ENCODE measurements around the gene LAP3. TPM values are rescaled to one million over a fixed set of nuclear protein-coding genes. Genes with fewer than 3 reads are reported as not detected.
A peak's percentile ranks its signal among the peaks of the same experiment; 100 is the strongest.

LAP3 gene
- total RNA-seq, 6 experiments from 2014 or later, result 70.9 to 138 (median 102) TPM

DNA sequence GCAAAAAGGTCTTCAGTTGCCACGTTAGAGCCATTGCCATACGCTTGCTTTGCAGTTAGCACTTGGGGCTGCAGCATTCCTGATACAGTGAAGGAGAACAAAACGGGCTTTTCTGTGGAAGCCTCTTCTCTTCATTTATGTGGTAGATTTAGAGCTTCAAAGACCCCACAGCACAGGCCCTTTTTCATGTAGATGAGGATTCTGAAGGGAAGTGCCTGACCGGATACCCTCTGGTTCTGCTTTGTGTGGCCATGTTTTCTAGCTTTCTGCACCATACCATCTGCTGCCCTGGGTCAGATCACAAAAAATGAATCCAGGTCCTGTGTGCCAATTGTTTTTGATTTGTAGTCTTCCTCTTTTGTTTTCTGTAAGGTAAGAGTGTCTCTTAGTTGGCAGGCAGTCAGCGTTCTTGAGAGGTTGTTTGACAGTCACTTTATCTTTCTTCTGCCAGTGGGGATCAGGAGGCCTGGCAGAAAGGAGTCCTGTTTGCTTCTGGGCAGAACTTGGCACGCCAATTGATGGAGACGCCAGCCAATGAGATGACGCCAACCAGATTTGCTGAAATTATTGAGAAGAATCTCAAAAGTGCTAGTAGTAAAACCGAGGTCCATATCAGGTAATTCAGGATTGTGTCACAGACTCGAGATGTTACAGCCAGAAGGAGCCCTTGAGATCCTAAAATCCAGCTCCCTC, 7.7 kb downstream of the LAP3 start:
- TF ChIP-seq, protein P1, sequence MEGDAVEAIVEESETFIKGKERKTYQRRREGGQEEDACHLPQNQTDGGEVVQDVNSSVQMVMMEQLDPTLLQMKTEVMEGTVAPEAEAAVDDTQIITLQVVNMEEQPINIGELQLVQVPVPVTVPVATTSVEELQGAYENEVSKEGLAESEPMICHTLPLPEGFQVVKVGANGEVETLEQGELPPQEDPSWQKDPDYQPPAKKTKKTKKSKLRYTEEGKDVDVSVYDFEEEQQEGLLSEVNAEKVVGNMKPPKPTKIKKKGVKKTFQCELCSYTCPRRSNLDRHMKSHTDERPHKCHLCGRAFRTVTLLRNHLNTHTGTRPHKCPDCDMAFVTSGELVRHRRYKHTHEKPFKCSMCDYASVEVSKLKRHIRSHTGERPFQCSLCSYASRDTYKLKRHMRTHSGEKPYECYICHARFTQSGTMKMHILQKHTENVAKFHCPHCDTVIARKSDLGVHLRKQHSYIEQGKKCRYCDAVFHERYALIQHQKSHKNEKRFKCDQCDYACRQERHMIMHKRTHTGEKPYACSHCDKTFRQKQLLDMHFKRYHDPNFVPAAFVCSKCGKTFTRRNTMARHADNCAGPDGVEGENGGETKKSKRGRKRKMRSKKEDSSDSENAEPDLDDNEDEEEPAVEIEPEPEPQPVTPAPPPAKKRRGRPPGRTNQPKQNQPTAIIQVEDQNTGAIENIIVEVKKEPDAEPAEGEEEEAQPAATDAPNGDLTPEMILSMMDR (IDR thresholded peaks at IDR 0.05), result no peak
- TF ChIP-seq POLR2A (IDR thresholded peaks at IDR 0.05), result no peak
- no peak for ATAC-seq
- WGBS (ENCODE audit: insufficient coverage, low coverage, low lambda C conversion rate, missing lambda C conversion rate), result 99% methylated on average over 9 of the region's 10 CpGs
- Histone ChIP-seq H3K27me3 (no peaks in the 10 kb centered on the region), H3K4me3 (no peak overlapping the region), H3K4me1 (peaks cover 0 to 26% (median 11%) of the 10 kb centered on the region in 4 donors), H3K27ac (no peak overlapping the region), H3K36me3 (peaks cover 16 to 89% (median 55%) of the 10 kb centered on the region in 4 donors), H3K9me3 (no peaks in the 10 kb centered on the region)
- DNase-seq, result no peak
- intact Hi-C loops (cut with DNase I), result no loop called here

GRCh38 chr4:17587094-17587822, 10.3 kb downstream of the LAP3 start:
- 44% methylated on average over 9 of the region's 9 CpGs for WGBS (ENCODE audit: insufficient coverage, low coverage, low lambda C conversion rate, missing lambda C conversion rate)
- Histone ChIP-seq H3K27ac (peak overlapping the region in 2 of 3 donors; percentile 1 to 15), H3K27me3 (no peaks in the 10 kb centered on the region), H3K36me3 (peaks cover 18 to 93% (median 49%) of the 10 kb centered on the region in 4 donors), H3K4me3 (no peak overlapping the region), H3K4me1 (peaks cover 0 to 12% (median 4%) of the 10 kb centered on the region in 4 donors), H3K9me3 (no peaks in the 10 kb centered on the region)
- intact Hi-C loops (cut with DNase I), result no loop called here
- ATAC-seq, result peak; percentile 68 to 82 (median 69)
- TF ChIP-seq POLR2A (IDR thresholded peaks at IDR 0.05), result no peak
- TF ChIP-seq, protein P1 (IDR thresholded peaks at IDR 0.05), result no peak
- no peak for DNase-seq

DNA sequence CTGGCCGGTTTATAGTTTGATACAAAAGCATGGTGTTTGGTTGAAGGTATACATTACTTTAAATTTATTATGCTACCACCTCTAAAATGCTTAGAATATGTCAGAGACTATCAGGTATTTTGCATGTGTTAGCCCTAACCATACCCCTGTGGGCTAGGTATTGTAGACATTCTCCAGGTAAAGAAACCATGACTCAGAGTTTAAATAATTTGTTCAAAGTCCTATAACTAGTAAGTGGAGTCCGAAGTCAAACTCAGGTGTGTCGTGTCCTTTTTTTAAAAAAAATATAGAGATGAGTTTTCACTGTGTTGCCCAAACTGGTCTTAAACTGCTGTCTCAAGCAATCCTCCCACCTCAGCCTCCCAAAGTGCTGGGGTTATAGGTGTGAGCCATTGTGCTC, 12.4 kb downstream of the LAP3 start:
- no peaks in the 10 kb centered on the region for H3K9me3 ChIP-seq
- no peak overlapping the region for H3K27ac ChIP-seq
- DNase-seq, result no peak
- intact Hi-C loops (cut with DNase I), result no loop called here
- peaks cover 18 to 90% (median 42%) of the 10 kb centered on the region in 4 donors for H3K36me3 ChIP-seq
- H3K4me3 ChIP-seq, result no peak overlapping the region
- peak in 1 of 4 donors; percentile 54 for ATAC-seq
- no peaks in the 10 kb centered on the region for H3K27me3 ChIP-seq
- H3K4me1 ChIP-seq, result peaks cover 0 to 12% (median 4%) of the 10 kb centered on the region in 4 donors
- WGBS (ENCODE audit: insufficient coverage, low coverage, low lambda C conversion rate, missing lambda C conversion rate), result 65% methylated on average over 3 of the region's 3 CpGs
- TF ChIP-seq, protein P1 (IDR thresholded peaks at IDR 0.05), result no peak
- TF ChIP-seq POLR2A (IDR thresholded peaks at IDR 0.05), result no peak

GRCh38 chr4:17595471-17596005, 18.5 kb downstream of the LAP3 start:
- intact Hi-C loops (cut with DNase I), result no loop called here
- no peak overlapping the region for H3K4me3 ChIP-seq
- no peak overlapping the region for H3K27ac ChIP-seq
- no peak for DNase-seq
- ATAC-seq, result peak; percentile 23 to 70 (median 48)
- H3K27me3 ChIP-seq, result no peaks in the 10 kb centered on the region
- TF ChIP-seq, protein P1 (IDR thresholded peaks at IDR 0.05), result no peak
- TF ChIP-seq POLR2A (IDR thresholded peaks at IDR 0.05), result no peak
- H3K9me3 ChIP-seq, result no peaks in the 10 kb centered on the region
- H3K36me3 ChIP-seq, result peaks cover 16 to 96% (median 47%) of the 10 kb centered on the region in 4 donors
- no peaks in the 10 kb centered on the region for H3K4me1 ChIP-seq
- 66% methylated on average over 6 of the region's 6 CpGs for WGBS (ENCODE audit: insufficient coverage, low coverage, low lambda C conversion rate, missing lambda C conversion rate)
